K562 (cell line): ENCODE data around the gene ATP1A3. TPM values are rescaled to one million over a fixed set of nuclear protein-coding genes. Genes with fewer than 3 reads are reported as not detected.
A peak's percentile ranks its signal among the peaks of the same experiment; 100 is the strongest.

Experiments used
- ATAC-seq: fragments of 200-7000 bp; cut with Tn5 transposase; 3 replicates; pipeline ENCODE4 v1.9.1; 2020; ENCODE audit warnings: moderate library complexity
- BruUV-seq: library from RNA; stranded (reverse); fragments of 400-500 nt; replicated peaks from 2 replicates; lab custom pipeline; 2021; lab: Mats Ljungman, UMichigan
- CTCF ChIA-PET: fragments of 300-600 bp; formaldehyde crosslinking; extraction: SDS; loops from one replicate; lab custom pipeline; 2021; ENCODE audit warnings: low intra/inter-chr PET ratio; lab: Yijun Ruan, JAX
- POLR2A ChIA-PET: fragments of 300-600, 350-650 bp; sonication (Branson Sonifier 250); formaldehyde crosslinking; extraction: SDS; loops from one replicate; lab custom pipeline; 2021; ENCODE audit warnings: antibody characterized with exemption, inconsistent platforms; lab: Yijun Ruan, JAX
- DNase-seq, 4 experiments: peaks; one replicate each; pipeline versions ENCODE4 v3.0.0 to v3.0.0-alpha.2; 2011 to 2018; ENCODE audit warnings: low spot score in 3 of 4, mixed read lengths in 3 of 4; ENCODE audit errors: extremely low read depth in 1 of 4
- FAIRE-seq: peaks from 2 replicates; lab custom pipeline; 2011; peaks lifted over from hg19 to GRCh38; lab: Jason Lieb, UNC
- H2AFZ ChIP-seq: 2 replicates; pipeline ENCODE4 v1.6.0; 2011; ENCODE audit warnings: low read depth, low read length, control low read depth, inconsistent platforms
- H3K27ac ChIP-seq: fragments of 200-600 bp; 3 replicates; pipeline ENCODE4 v1.8.0; 2011; ENCODE audit warnings: low read depth, mild to moderate bottlenecking, control low read depth, inconsistent platforms, low read length, moderate library complexity, mixed read lengths; ENCODE audit errors: extremely low read depth
- H3K27me3 ChIP-seq, 2 experiments: fragments of 300-600 bp in 1 of 2; 2 replicates in 1 of 2; 3 replicates in 1 of 2; pipeline versions ENCODE4 v1.6.0 to v1.8.0; 2011; ENCODE audit warnings: inconsistent platforms in 2 of 2, low read length in 2 of 2, mild to moderate bottlenecking in 1 of 2, mixed read lengths in 1 of 2, moderate library complexity in 1 of 2; ENCODE audit not compliant: control insufficient read depth in 2 of 2, insufficient read depth in 2 of 2
- H3K36me3 ChIP-seq: fragments of 300-600 bp; 3 replicates; pipeline ENCODE4 v1.8.0; 2011; ENCODE audit warnings: mild to moderate bottlenecking, low read length, inconsistent platforms; ENCODE audit not compliant: control insufficient read depth, insufficient read depth
- H3K4me1 ChIP-seq, 2 experiments: fragments of 200-600 bp in 1 of 2; replicated peaks in 1 of 2; 2 replicates in 1 of 2; 3 replicates in 1 of 2; pipeline versions ENCODE4 v1.5.1 to v1.8.0; 2011; ENCODE audit warnings: inconsistent platforms in 2 of 2, low read length in 2 of 2, mild to moderate bottlenecking in 1 of 2, mixed read lengths in 1 of 2, moderate library complexity in 1 of 2; ENCODE audit not compliant: control insufficient read depth in 2 of 2, insufficient read depth in 2 of 2
- H3K4me2 ChIP-seq: 2 replicates; pipeline ENCODE4 v1.6.1; 2011; ENCODE audit warnings: low read length, control low read depth, inconsistent platforms, mixed read lengths; ENCODE audit not compliant: insufficient read depth
- H3K4me3 ChIP-seq: fragments of 200-600 bp; sonication (generic), shearing (Covaris generic); 2 replicates; pipeline ENCODE4 v1.5.1; 2016; ENCODE audit warnings: control low read depth, inconsistent platforms
- H3K79me2 ChIP-seq: fragments of 200-600 bp; 3 replicates; pipeline ENCODE4 v1.8.0; 2011; ENCODE audit warnings: low read length, inconsistent platforms; ENCODE audit not compliant: control insufficient read depth, insufficient read depth
- H3K9ac ChIP-seq, 2 experiments: 2 replicates each; pipeline versions ENCODE4 v1.6.0 to v1.6.1; 2011; ENCODE audit warnings: low read depth in 2 of 2, low read length in 2 of 2, control low read depth in 1 of 2, inconsistent platforms in 1 of 2, mild to moderate bottlenecking in 1 of 2, mixed read lengths in 1 of 2; ENCODE audit not compliant: insufficient read depth in 1 of 2
- H3K9me1 ChIP-seq: one replicate; pipeline ENCODE4 v1.6.0; 2011; ENCODE audit warnings: inconsistent platforms, mild to moderate bottlenecking, low read length, moderate library complexity; ENCODE audit not compliant: control insufficient read depth, insufficient read depth
- H3K9me3 ChIP-seq: replicated peaks from 2 replicates; pipeline ENCODE4 v1.5.1; 2011; ENCODE audit warnings: low read depth, low read length, inconsistent platforms; ENCODE audit not compliant: control insufficient read depth, insufficient read depth
- H4K20me1 ChIP-seq: replicated peaks from 2 replicates; pipeline ENCODE4 v1.6.1; 2011; ENCODE audit warnings: low read length, inconsistent platforms, mixed read lengths; ENCODE audit not compliant: control insufficient read depth, insufficient read depth
- TSC22D4 ChIP-seq: fragments of 450-650 bp; IDR thresholded peaks from 2 replicates; pipeline ENCODE4 v1.6.1; 2016; ENCODE audit warnings: missing genetic modification characterization, missing biosample characterization, control low read depth
- ZNF707 ChIP-seq: fragments of 250-450 bp; sonication (Bioruptor Pico); conservative IDR thresholded peaks from 2 replicates; pipeline ENCODE4 v1.8.0; 2022; ENCODE audit warnings: inconsistent platforms, mild to moderate bottlenecking, moderate library complexity
- WGBS: fragments of 100-300 bp; shearing (Covaris generic); methylation state at CpG from one replicate; pipeline ENCODE4 v1.1.6; 2016; ENCODE audit warnings: low coverage, mixed read lengths; ENCODE audit not compliant: insufficient coverage; ENCODE audit errors: missing lambda C conversion rate; 5-methylcytosine and 5-hydroxymethylcytosine counted together
- in situ Hi-C: fragments of 300-500 bp; cut with MboI; formaldehyde crosslinking; loops from 4 replicates; pipeline ENCODE4 v1.15.0; 2018; ENCODE audit warnings: inconsistent platforms, mixed read lengths
- intact Hi-C: fragments of 100-400 bp; cut with micrococcal nuclease; formaldehyde crosslinking; loops from 2 replicates; pipeline ENCODE4 v1.14.2; 2022
- polyA plus RNA-seq, 8 experiments: library from polyadenylated mRNA; depleted of rRNA in 4 of 8; stranded (reverse) in 5 of 8; unstranded in 3 of 8; fragments of >200 nt; fragmentation: Nextera tagmentation in 2 of 8; fragmentation: Illumina TruSeq in 1 of 8; extraction: Ambion mirVana in 2 of 8; extraction: Trizol in 1 of 8; gene quantifications; 2 replicates each; pipeline versions ENCODE4 v1.2.1 to v1.2.3, GENCODE V29; 2011 to 2014; ENCODE audit warnings: inconsistent platforms in 1 of 8, missing spikeins in 1 of 8
- total RNA-seq, 7 experiments: library from RNA; depleted of rRNA in 6 of 7; stranded (reverse); fragments of >200 nt in 6 of 7; fragmentation: Illumina TruSeq in 2 of 7; extraction: Trizol in 2 of 7; gene quantifications; 2 replicates each; pipeline versions ENCODE4 v1.2.1 to v1.2.3, GENCODE V29; 2011 to 2021; ENCODE audit warnings: low replicate concordance in 1 of 7
- TF ChIP-seq, protein P1 (sequence below), 2 experiments: fragments of 450-650 bp in 1 of 2; sonication (generic) in 1 of 2; formaldehyde crosslinking in 1 of 2; IDR thresholded peaks; 2 replicates each; pipeline versions ENCODE4 v1.7.1 to v1.9.0; 2016 to 2022; ENCODE audit warnings: inconsistent platforms in 1 of 2, mild to moderate bottlenecking in 1 of 2, missing genetic modification reagents in 1 of 2
- TF ChIP-seq, protein P2 (sequence below): fragments of 250-450 bp; sonication (Bioruptor Pico); IDR thresholded peaks from 2 replicates; pipeline ENCODE4 v1.8.0; 2022; ENCODE audit warnings: inconsistent platforms

The ATP1A3 gene
- total and polyA plus RNA-seq, 9 of the 15 experiments (the other 6 are each of a cell fraction or from before 2014, with no cell fraction given), result 0.03 to 1.0 (median 0.17) TPM; not detected in 3

DNA sequence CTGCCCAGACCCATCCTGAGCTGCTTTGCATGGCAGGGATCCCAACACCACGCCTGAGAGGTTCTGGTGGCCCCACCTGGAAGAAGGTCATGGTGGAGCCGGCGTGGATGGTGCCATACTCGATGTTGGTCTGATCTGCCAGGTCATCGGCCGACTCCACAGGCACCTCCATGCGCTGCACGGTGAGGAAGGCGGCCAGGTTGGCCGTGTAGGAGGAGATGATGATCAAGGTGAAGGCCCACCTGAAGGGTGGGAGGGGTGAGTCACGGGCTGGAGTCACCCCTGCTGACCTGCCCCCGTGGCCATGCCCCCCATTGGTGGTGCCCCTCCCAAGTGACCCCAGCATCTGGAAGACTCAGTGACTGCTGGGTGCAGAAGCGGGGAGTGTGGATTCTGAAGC is 12.5 kb upstream of the ATP1A3 start:
- CTCF ChIA-PET, result no interaction called here
- DNase-seq, result no peak

More for the DNA sequence above, 12.5 kb upstream of the ATP1A3 start:
- POLR2A ChIA-PET, result no interaction called here
- no peaks in the 10 kb centered on the region for H3K9me3 ChIP-seq
- H3K9ac ChIP-seq, result peak overlapping the region in 1 of 2 experiments; percentile 20; a peak in 1 of 4 replicates
- peaks cover 18 to 21% of the 10 kb centered on the region in 2 experiments for H3K4me1 ChIP-seq
- H2AFZ ChIP-seq, result no peak overlapping the region
- WGBS, result 56% methylated on average over 12 of the region's 13 CpGs
- H3K27me3 ChIP-seq, result peaks cover 6 to 31% of the 10 kb centered on the region in 2 experiments; a peak in 4 of 5 replicates
- H3K4me3 ChIP-seq, result no peak overlapping the region
- no TSS peak for BruUV-seq
- FAIRE-seq, result no peak
- no peak overlapping the region for H3K4me2 ChIP-seq
- no peaks in the 10 kb centered on the region for H3K79me2 ChIP-seq
- no peaks in the 10 kb centered on the region; the same call in 1 of the 2 replicates for H4K20me1 ChIP-seq
- no peak overlapping the region for H3K27ac ChIP-seq
- no peaks in the 10 kb centered on the region for H3K36me3 ChIP-seq
- intact Hi-C loops (no loop called here), in situ Hi-C loops (no loop called here)
- no peaks in the 10 kb centered on the region for H3K9me1 ChIP-seq
- ATAC-seq, result no peak
- TF ChIP-seq, protein P1, sequence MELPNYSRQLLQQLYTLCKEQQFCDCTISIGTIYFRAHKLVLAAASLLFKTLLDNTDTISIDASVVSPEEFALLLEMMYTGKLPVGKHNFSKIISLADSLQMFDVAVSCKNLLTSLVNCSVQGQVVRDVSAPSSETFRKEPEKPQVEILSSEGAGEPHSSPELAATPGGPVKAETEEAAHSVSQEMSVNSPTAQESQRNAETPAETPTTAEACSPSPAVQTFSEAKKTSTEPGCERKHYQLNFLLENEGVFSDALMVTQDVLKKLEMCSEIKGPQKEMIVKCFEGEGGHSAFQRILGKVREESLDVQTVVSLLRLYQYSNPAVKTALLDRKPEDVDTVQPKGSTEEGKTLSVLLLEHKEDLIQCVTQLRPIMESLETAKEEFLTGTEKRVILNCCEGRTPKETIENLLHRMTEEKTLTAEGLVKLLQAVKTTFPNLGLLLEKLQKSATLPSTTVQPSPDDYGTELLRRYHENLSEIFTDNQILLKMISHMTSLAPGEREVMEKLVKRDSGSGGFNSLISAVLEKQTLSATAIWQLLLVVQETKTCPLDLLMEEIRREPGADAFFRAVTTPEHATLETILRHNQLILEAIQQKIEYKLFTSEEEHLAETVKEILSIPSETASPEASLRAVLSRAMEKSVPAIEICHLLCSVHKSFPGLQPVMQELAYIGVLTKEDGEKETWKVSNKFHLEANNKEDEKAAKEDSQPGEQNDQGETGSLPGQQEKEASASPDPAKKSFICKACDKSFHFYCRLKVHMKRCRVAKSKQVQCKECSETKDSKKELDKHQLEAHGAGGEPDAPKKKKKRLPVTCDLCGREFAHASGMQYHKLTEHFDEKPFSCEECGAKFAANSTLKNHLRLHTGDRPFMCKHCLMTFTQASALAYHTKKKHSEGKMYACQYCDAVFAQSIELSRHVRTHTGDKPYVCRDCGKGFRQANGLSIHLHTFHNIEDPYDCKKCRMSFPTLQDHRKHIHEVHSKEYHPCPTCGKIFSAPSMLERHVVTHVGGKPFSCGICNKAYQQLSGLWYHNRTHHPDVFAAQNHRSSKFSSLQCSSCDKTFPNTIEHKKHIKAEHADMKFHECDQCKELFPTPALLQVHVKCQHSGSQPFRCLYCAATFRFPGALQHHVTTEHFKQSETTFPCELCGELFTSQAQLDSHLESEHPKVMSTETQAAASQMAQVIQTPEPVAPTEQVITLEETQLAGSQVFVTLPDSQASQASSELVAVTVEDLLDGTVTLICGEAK (IDR thresholded peaks at IDR 0.05), result no peak
- TF ChIP-seq, protein P1 (CRISPR knock-in tag; IDR thresholded peaks at IDR 0.05), result no peak
- TF ChIP-seq, protein P2, sequence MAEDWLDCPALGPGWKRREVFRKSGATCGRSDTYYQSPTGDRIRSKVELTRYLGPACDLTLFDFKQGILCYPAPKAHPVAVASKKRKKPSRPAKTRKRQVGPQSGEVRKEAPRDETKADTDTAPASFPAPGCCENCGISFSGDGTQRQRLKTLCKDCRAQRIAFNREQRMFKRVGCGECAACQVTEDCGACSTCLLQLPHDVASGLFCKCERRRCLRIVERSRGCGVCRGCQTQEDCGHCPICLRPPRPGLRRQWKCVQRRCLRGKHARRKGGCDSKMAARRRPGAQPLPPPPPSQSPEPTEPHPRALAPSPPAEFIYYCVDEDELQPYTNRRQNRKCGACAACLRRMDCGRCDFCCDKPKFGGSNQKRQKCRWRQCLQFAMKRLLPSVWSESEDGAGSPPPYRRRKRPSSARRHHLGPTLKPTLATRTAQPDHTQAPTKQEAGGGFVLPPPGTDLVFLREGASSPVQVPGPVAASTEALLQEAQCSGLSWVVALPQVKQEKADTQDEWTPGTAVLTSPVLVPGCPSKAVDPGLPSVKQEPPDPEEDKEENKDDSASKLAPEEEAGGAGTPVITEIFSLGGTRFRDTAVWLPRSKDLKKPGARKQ (CRISPR knock-in tag), result no peak
- TF ChIP-seq TSC22D4 (tag) (no peak), ZNF707 (CRISPR knock-in tag) (no peak)
- TF ChIP-seq, all 486 proteins: peak for 0
